ENCODE results near the gene CDH15.

CDH15 gene

DNA sequence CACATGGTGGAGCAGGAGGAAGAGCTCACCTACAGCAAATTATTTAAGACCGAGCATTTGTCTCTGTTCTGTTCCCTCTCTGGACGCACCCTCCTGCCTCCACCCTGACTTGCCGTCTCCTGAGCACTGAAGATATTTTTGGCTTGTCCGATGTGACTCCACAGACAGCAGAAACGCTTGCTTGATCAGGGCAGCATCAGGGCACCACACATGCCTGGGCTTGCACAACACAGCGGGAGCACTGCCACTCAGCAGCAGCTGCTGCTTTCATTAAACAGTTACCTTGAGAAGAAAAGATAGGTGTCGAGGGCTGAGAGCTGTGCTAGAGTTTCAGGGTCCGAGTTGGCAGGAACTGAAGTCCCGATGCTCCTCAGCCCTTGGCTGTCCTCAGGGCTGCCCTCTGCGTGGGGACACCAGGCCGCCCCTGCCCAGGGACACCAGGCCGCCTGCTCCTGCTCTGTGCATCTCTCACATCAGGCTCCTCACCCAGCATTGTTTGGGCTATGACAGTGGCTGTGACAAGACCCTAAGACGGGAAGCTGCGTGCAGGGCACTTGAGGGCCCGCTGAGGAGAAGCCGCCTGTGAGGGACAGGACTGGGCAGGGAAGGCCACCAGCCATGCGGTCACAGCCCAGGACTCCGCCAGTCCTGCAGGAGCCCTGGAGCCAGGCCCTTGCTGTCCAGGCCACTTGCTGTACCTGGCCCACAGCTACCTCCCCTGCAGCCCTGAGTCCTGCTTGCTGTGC lies 21.3 kb upstream of the CDH15 start:
- 94 to 96% methylated on average over 17 to 18 of the region's 18 CpGs for WGBS, 2 experiments (ENCODE audit: insufficient coverage in 2 of 2)
- Histone ChIP-seq H3K4me3 (ENCODE audit: extremely low read depth, insufficient read depth, low read length, poor library complexity, severe bottlenecking) (no peak overlapping the region), H3K9me3 (ENCODE audit: control insufficient read depth, low read length) (peaks cover 16% of the 10 kb centered on the region), H3K27ac (ENCODE audit: low read depth, low read length, severe bottlenecking) (no peak overlapping the region), H3K4me1 (ENCODE audit: control insufficient read depth, insufficient read depth, low read length, poor library complexity, severe bottlenecking) (no peaks in the 10 kb centered on the region), H3K36me3 (ENCODE audit: control insufficient read depth, insufficient read depth, low read length) (peaks cover 56% of the 10 kb centered on the region)

DNA sequence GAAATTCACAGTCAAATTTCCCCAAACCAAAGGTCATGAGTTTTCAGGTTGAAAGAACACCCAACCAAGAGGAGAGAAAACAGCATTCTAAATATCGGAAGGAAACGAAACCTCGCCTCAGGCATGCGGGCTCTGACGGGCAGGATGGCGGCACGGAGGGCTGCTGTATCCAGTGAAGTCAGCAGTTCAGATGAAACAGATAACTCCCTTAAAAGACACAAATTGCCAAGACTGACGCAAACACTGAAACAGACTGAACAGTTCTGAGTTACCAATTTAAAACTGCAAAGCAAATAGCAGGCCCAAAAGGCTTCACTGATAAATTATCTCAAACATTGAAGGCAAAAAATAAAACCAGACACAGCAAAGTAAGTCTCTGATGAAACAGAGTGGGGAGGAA lies 20.6 kb upstream of the CDH15 start:
- no peaks in the 10 kb centered on the region for H3K4me1 ChIP-seq (ENCODE audit: control insufficient read depth, insufficient read depth, low read length, poor library complexity, severe bottlenecking)
- peaks cover 48% of the 10 kb centered on the region for H3K36me3 ChIP-seq (ENCODE audit: control insufficient read depth, insufficient read depth, low read length)
- peaks cover 16% of the 10 kb centered on the region for H3K9me3 ChIP-seq (ENCODE audit: control insufficient read depth, low read length)
- WGBS, 2 experiments (ENCODE audit: insufficient coverage in 2 of 2) = 97 to 99% methylated on average over 8 of the region's 8 CpGs
- no peak overlapping the region for H3K4me3 ChIP-seq (ENCODE audit: extremely low read depth, insufficient read depth, low read length, poor library complexity, severe bottlenecking)
- H3K27ac ChIP-seq (ENCODE audit: low read depth, low read length, severe bottlenecking) = no peak overlapping the region

DNA sequence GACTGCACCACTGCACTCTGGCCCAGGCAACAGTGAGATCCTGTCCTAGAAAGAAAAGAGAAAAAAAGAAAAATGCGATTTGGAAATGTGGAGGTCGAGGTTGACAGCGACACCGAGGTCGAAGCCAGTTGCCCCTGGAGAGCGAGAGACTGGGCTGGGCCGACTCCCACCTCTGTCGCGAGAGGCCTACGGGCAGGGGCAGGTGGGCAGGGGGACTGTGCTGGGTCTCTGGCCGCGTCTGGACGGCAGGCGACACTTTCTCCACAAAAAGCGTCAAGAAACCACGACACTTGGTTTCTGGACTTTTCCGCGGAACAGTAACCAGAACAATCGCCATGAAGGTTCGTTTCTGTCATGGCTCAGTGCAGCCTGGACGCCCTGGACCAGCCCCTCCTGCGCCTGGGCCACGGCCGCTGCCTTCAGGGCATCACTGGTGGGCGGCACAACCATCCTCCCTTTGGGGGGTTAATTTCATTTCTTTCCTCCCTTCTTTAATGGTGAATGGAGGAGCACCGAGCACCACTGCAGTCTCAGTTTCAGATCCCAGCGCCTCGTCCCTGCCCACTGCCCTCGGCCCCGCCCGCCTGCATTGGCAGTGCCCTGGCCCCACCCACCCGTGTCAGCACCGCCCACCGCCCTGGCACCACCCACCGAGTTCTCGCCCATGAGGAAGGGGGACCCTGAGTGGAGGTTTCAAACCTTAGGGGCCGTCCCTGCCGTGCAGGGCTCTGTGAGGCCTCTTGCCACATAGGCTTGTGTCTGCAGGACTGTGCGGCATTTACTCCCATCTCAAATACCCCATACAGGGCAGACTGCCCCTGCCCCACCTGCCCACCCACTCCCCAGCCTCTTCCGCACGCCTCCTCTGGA lies 18.5 kb upstream of the CDH15 start:
- Histone ChIP-seq H3K4me3 (ENCODE audit: extremely low read depth, insufficient read depth, low read length, poor library complexity, severe bottlenecking) (no peak overlapping the region), H3K4me1 (ENCODE audit: control insufficient read depth, insufficient read depth, low read length, poor library complexity, severe bottlenecking) (no peaks in the 10 kb centered on the region), H3K27ac (ENCODE audit: low read depth, low read length, severe bottlenecking) (no peak overlapping the region), H3K36me3 (ENCODE audit: control insufficient read depth, insufficient read depth, low read length) (peaks cover 34% of the 10 kb centered on the region), H3K9me3 (ENCODE audit: control insufficient read depth, low read length) (peaks cover 23% of the 10 kb centered on the region)
- 92 to 94% methylated on average over 32 to 38 of the region's 41 CpGs for WGBS, 2 experiments (ENCODE audit: insufficient coverage in 2 of 2)

DNA sequence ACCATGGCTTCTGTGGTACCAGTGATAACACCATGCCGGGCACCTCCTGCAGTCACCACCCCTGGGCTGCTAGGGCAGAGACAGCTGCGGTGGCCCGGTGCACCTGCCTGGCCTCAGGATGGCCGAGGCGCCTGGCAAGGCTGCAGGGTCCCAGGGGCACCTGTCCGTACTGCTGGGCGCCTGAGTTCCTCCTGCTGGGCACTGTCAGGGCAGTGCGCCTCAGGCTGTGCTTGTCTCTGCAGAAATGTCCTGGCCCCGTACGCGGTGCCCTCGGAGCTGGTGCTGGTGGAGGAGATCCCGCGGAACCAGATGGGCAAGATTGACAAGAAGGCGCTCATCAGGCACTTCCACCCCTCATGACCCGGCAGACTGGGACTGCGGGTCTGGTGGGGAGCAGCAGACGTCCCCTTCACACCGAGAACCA lies 17.7 kb upstream of the CDH15 start:
- H3K4me1 ChIP-seq (ENCODE audit: control insufficient read depth, insufficient read depth, low read length, poor library complexity, severe bottlenecking) = no peaks in the 10 kb centered on the region
- H3K9me3 ChIP-seq (ENCODE audit: control insufficient read depth, low read length) = peaks cover 16% of the 10 kb centered on the region
- H3K36me3 ChIP-seq (ENCODE audit: control insufficient read depth, insufficient read depth, low read length) = peaks cover 26% of the 10 kb centered on the region
- no peak overlapping the region for H3K4me3 ChIP-seq (ENCODE audit: extremely low read depth, insufficient read depth, low read length, poor library complexity, severe bottlenecking)
- WGBS, 2 experiments (ENCODE audit: insufficient coverage in 2 of 2) = 92 to 94% methylated on average over 16 to 19 of the region's 19 CpGs
- no peak overlapping the region for H3K27ac ChIP-seq (ENCODE audit: low read depth, low read length, severe bottlenecking)

DNA sequence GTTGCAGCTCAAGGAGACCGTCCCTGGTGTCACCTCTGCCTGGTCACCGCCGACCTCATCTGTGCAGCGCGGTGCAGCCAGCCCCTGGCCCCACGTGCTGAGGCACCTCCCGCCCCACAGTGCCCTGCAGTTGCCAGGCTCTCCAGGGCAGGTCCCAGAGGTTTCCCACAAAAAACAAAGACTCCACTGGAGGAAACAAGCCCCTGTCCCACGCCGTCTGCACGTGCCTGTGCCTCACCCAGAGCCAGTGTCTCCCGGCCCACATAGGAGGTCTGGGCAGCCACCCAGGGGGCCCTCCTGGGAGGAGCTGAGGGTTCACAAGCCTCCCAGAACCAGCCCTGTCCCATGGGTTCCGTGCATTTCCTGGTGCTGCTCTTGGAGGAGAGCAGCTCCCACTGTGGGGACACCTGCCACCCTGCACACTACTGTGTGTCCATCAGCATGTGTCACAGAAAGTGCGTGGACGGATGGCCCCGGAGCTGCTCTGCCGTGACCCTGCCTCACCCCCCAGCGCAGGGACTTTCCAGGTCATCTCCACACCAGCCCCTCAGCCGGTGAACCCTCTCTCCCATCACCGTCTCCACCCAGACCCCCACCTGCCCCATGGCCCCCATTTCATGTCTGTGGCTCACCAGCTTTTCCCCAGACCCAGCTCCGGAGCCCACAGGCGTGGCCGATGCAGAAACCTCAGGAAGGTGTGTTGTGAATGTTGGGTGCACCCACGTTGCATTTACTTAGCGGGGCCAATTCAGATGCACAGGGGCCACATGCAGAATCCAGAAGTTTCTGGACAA lies 17.0 kb upstream of the CDH15 start:
- no peak overlapping the region for H3K4me3 ChIP-seq (ENCODE audit: extremely low read depth, insufficient read depth, low read length, poor library complexity, severe bottlenecking)
- WGBS, 2 experiments (ENCODE audit: insufficient coverage in 2 of 2) = 89 to 91% methylated on average over 20 of the region's 24 CpGs
- no peaks in the 10 kb centered on the region for H3K4me1 ChIP-seq (ENCODE audit: control insufficient read depth, insufficient read depth, low read length, poor library complexity, severe bottlenecking)
- H3K27ac ChIP-seq (ENCODE audit: low read depth, low read length, severe bottlenecking) = no peak overlapping the region
- H3K9me3 ChIP-seq (ENCODE audit: control insufficient read depth, low read length) = peaks cover 9% of the 10 kb centered on the region
- peaks cover 19% of the 10 kb centered on the region for H3K36me3 ChIP-seq (ENCODE audit: control insufficient read depth, insufficient read depth, low read length)

DNA sequence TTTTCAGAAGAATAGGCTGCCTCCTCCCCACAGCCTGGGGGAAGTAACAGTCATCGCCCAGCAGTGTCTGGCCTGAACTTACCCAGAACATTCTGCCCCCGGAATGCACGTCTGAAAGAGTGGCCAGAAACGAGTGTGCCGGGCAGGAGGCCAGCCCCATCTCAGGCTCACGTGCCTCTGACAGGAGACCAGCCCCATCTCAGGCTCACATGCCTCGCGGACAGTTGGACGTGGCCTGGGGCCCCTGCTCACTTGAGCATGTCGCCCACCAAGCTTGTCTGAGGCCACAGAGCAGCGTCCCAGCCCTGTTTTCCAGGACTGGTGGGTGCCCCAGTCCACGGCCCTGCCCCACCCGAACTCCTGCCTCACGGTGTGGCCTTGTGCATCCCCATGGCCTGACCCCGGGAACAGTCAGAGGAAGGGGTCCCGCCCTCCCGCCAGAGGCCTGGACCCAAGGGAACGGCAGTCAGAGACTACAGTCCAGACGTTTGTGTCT lies 16.3 kb upstream of the CDH15 start:
- Histone ChIP-seq H3K4me3 (ENCODE audit: extremely low read depth, insufficient read depth, low read length, poor library complexity, severe bottlenecking) (no peak overlapping the region), H3K36me3 (ENCODE audit: control insufficient read depth, insufficient read depth, low read length) (peaks cover 13% of the 10 kb centered on the region), H3K4me1 (ENCODE audit: control insufficient read depth, insufficient read depth, low read length, poor library complexity, severe bottlenecking) (no peaks in the 10 kb centered on the region), H3K27ac (ENCODE audit: low read depth, low read length, severe bottlenecking) (no peak overlapping the region), H3K9me3 (ENCODE audit: control insufficient read depth, low read length) (peaks cover 7% of the 10 kb centered on the region)
- 69% methylated on average over 14 to 19 of the region's 19 CpGs for WGBS, 2 experiments (ENCODE audit: insufficient coverage in 2 of 2)

DNA sequence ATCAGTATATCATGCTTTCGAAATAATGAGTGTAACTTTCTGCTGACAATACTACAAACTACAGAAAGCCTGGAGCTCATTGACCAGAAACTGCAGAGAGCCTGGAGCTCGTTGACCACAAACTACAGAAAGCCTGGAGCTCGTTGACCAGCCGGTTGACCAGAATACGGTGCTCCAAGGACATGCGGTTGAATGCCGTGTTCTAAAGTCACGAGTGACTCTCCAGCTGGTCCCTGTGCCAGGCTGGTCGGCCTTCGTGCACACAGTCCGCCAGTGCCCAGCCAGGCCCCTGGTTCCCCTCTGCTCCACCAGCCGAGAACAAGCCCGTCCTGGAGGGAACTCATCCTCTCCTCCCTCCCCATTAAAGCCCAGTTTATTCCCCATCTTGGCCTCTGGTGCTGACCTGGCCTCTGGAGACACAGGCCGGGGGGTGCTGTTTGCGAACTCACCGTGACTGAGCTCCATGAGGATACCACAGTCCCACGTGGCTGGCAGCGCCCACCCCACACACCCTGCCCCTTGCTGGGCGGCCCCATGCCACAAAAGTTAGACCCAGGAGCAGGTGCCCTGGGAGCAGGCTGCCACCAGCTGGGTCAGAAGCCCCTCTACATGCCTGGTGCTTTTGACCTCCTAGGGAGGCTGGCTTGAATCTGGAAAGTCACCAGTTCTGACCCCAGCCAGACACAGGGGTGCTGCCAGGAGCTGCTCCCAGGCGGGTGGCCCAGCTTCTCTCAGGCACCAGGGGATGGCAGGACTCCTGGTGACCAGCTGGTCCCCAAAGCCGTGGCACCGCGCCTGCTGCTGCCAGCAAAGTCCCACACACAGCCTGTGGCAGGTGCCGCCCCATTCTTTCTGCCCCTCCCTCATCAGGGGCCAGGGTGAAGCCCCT lies 15.5 kb upstream of the CDH15 start:
- Histone ChIP-seq H3K27ac (ENCODE audit: low read depth, low read length, severe bottlenecking) (no peak overlapping the region), H3K9me3 (ENCODE audit: control insufficient read depth, low read length) (peaks cover 7% of the 10 kb centered on the region), H3K4me3 (ENCODE audit: extremely low read depth, insufficient read depth, low read length, poor library complexity, severe bottlenecking) (no peak overlapping the region), H3K4me1 (ENCODE audit: control insufficient read depth, insufficient read depth, low read length, poor library complexity, severe bottlenecking) (no peaks in the 10 kb centered on the region), H3K36me3 (ENCODE audit: control insufficient read depth, insufficient read depth, low read length) (peaks cover 5% of the 10 kb centered on the region)
- WGBS, 2 experiments (ENCODE audit: insufficient coverage in 2 of 2) = 84 to 92% methylated on average over 18 to 24 of the region's 24 CpGs

DNA sequence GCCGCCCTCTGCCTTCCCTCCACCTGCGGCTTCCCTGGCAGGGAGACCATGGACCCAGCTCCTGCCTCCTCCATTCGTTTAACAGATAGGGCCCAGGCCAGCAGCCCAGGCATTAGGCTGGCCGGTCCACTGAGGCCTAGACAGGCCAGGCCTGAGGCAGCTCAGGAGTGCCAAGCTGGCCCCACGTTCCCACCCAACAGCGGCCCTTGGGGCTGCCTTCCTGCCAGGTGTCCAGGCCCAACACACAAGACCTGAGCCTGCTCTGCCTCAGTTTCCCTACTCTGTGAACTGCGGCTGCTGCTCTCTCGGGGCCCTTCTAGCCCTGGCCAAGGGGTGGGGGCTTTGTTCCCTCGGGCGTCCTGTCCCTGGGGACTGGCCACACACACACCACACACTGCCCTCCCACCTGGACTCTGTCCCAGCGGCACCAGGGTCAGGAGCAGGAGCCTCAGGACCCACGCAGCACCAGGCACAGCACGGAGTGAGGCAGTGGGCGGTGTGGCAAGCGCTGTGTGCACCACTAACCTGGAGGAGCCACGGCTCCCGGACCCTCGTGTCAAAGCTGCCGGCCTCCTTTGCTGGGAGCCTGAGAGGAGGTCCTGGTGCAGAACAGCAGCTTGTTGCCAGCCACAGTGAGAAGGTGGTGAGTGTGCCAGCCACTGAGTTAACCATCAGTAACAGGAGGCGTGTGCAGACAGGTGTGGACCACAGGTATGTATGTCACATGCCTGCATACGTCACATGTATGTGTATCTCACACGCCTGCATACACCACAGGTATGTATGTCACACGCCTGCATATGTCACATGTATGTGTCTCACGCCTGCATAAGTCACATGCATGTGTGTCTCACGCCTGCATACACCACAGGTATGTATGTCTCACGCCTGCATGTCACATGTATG lies 14.6 kb upstream of the CDH15 start:
- Histone ChIP-seq H3K4me3 (ENCODE audit: extremely low read depth, insufficient read depth, low read length, poor library complexity, severe bottlenecking) (no peak overlapping the region), H3K4me1 (ENCODE audit: control insufficient read depth, insufficient read depth, low read length, poor library complexity, severe bottlenecking) (no peaks in the 10 kb centered on the region), H3K36me3 (ENCODE audit: control insufficient read depth, insufficient read depth, low read length) (no peaks in the 10 kb centered on the region), H3K9me3 (ENCODE audit: control insufficient read depth, low read length) (peaks cover 7% of the 10 kb centered on the region), H3K27ac (ENCODE audit: low read depth, low read length, severe bottlenecking) (no peak overlapping the region)
- 85 to 92% methylated on average over 17 to 25 of the region's 26 CpGs for WGBS, 2 experiments (ENCODE audit: insufficient coverage in 2 of 2)

DNA sequence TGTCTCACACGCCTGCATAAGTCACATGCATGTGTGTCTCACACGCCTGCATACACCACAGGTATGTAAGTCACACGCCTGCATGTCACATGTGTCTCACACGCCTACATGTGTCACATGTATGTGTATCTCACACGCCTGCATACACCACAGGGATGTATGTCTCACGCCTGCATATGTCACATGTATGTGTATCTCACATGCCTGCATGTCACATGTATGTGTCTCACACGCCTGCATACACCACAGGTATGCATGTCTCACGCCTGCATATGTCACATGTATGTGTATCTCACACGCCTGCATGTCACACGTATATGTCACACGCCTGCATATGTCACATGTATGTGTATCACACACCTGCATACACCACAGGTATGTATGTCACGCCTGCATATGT lies 13.8 kb upstream of the CDH15 start:
- peaks cover 7% of the 10 kb centered on the region for H3K9me3 ChIP-seq (ENCODE audit: control insufficient read depth, low read length)
- 93 to 94% methylated on average over 12 of the region's 12 CpGs for WGBS, 2 experiments (ENCODE audit: insufficient coverage in 2 of 2)

More for the DNA sequence above, 13.8 kb upstream of the CDH15 start:
- Histone ChIP-seq H3K4me3 (ENCODE audit: extremely low read depth, insufficient read depth, low read length, poor library complexity, severe bottlenecking) (no peak overlapping the region), H3K27ac (ENCODE audit: low read depth, low read length, severe bottlenecking) (no peak overlapping the region), H3K4me1 (ENCODE audit: control insufficient read depth, insufficient read depth, low read length, poor library complexity, severe bottlenecking) (no peaks in the 10 kb centered on the region), H3K36me3 (ENCODE audit: control insufficient read depth, insufficient read depth, low read length) (no peaks in the 10 kb centered on the region)
